IMR-90 (cell line): ENCODE data around the gene MOB2. TPM values are rescaled to one million over a fixed set of nuclear protein-coding genes. Genes with fewer than 3 reads are reported as not detected.

Source experiments
- ATAC-seq: fragments of 200-7000 bp; cut with Tn5 transposase; 2 replicates; pipeline ENCODE4 v1.9.1; 2020; ENCODE audit warnings: low read depth, mild to moderate bottlenecking, moderate library complexity
- BruUV-seq: library from RNA; stranded (reverse); fragments of 400-500 nt; replicated peaks from 2 replicates; lab custom pipeline; 2021; lab: Mats Ljungman, UMichigan
- CTCF ChIA-PET: fragments of 300-600 bp; formaldehyde crosslinking; extraction: SDS; loops from one replicate; lab custom pipeline; 2021; ENCODE audit warnings: antibody characterized with exemption; lab: Yijun Ruan, JAX
- POLR2A ChIA-PET: fragments of 300-600 bp; sonication (Branson Sonifier 250); formaldehyde crosslinking; loops from one replicate; lab custom pipeline; 2022; ENCODE audit warnings: antibody characterized with exemption; ENCODE audit not compliant: unreplicated experiment; lab: Charles Lee
- DNase-seq: peaks from one replicate; pipeline ENCODE4 v3.0.0; 2013
- H2AFZ ChIP-seq: replicated peaks from 2 replicates; pipeline ENCODE3; 2013; ENCODE audit warnings: low read length, mild to moderate bottlenecking; ENCODE audit not compliant: poor library complexity
- H2AK5ac ChIP-seq: 2 replicates; pipeline ENCODE4 v1.6.1; 2013; ENCODE audit warnings: low read depth, low read length, inconsistent platforms
- H2AK9ac ChIP-seq: replicated peaks from 2 replicates; pipeline ENCODE3; 2013; ENCODE audit warnings: mild to moderate bottlenecking, low read depth, low read length, moderate library complexity; ENCODE audit not compliant: poor library complexity
- H2BK120ac ChIP-seq: 2 replicates; pipeline ENCODE4 v1.6.1; 2013; ENCODE audit warnings: low read depth, low read length, inconsistent platforms
- H2BK15ac ChIP-seq: 3 replicates; pipeline ENCODE4 v1.6.1; 2013; ENCODE audit warnings: low read depth, low read length, inconsistent platforms
- H2BK20ac ChIP-seq: 2 replicates; pipeline ENCODE4 v1.6.1; 2013; ENCODE audit warnings: low read depth, mild to moderate bottlenecking, inconsistent platforms, low read length, moderate library complexity
- H2BK5ac ChIP-seq: 2 replicates; pipeline ENCODE4 v1.6.1; 2013; ENCODE audit warnings: mild to moderate bottlenecking, low read depth, low read length, inconsistent platforms; ENCODE audit not compliant: poor library complexity, severe bottlenecking
- H3K14ac ChIP-seq: replicated peaks from 2 replicates; pipeline ENCODE4 v1.6.1; 2013; ENCODE audit warnings: low read depth, low read length, inconsistent platforms
- H3K18ac ChIP-seq: 2 replicates; pipeline ENCODE4 v1.6.1; 2013; ENCODE audit warnings: low read depth, low read length, control low read depth
- H3K23ac ChIP-seq: 2 replicates; pipeline ENCODE4 v1.6.1; 2013; ENCODE audit warnings: low read depth, low read length, inconsistent platforms
- H3K27ac ChIP-seq: 2 replicates; pipeline ENCODE4 v1.5.1; 2013; ENCODE audit warnings: mild to moderate bottlenecking, control low read depth, low read length; ENCODE audit not compliant: insufficient read depth
- H3K27me3 ChIP-seq: 2 replicates; pipeline ENCODE4 v1.6.1; 2013; ENCODE audit warnings: low read length; ENCODE audit not compliant: control insufficient read depth, insufficient read depth
- H3K36me3 ChIP-seq: 2 replicates; pipeline ENCODE4 v1.6.1; 2013; ENCODE audit warnings: low read length, mixed read lengths; ENCODE audit not compliant: control insufficient read depth, insufficient read depth
- H3K4ac ChIP-seq: 2 replicates; pipeline ENCODE4 v1.6.1; 2013; ENCODE audit warnings: low read depth, low read length, inconsistent platforms
- H3K4me1 ChIP-seq: 2 replicates; pipeline ENCODE4 v1.6.1; 2013; ENCODE audit warnings: low read length, mixed read lengths; ENCODE audit not compliant: control insufficient read depth, insufficient read depth
- H3K4me2 ChIP-seq: 2 replicates; pipeline ENCODE4 v1.6.1; 2013; ENCODE audit warnings: low read depth, mild to moderate bottlenecking, control low read depth, low read length, moderate library complexity
- H3K4me3 ChIP-seq: 2 replicates; pipeline ENCODE4 v1.5.1; 2013; ENCODE audit warnings: low read depth, mild to moderate bottlenecking, control low read depth, low read length, moderate library complexity; ENCODE audit not compliant: insufficient read depth
- H3K56ac ChIP-seq: 2 replicates; pipeline ENCODE4 v1.6.1; 2013; ENCODE audit warnings: low read length, inconsistent platforms; ENCODE audit not compliant: insufficient read depth; ENCODE audit errors: extremely low read depth
- H3K79me1 ChIP-seq, 2 experiments: 2 replicates each; pipeline ENCODE4 v1.6.1; 2013; ENCODE audit warnings: low read length in 2 of 2, inconsistent platforms in 1 of 2, low read depth in 1 of 2
- H3K9ac ChIP-seq: 2 replicates; pipeline ENCODE4 v1.6.1; 2013; ENCODE audit warnings: low read depth, low read length, control low read depth
- H3K9me1 ChIP-seq: 2 replicates; pipeline ENCODE4 v1.6.1; 2013; ENCODE audit warnings: low read length, inconsistent platforms; ENCODE audit not compliant: insufficient read depth
- H3K9me3 ChIP-seq: 2 replicates; pipeline ENCODE4 v1.6.1; 2013; ENCODE audit warnings: low read length; ENCODE audit not compliant: control insufficient read depth, insufficient read depth
- H4K20me1 ChIP-seq: 2 replicates; pipeline ENCODE4 v1.6.1; 2013; ENCODE audit warnings: low read length, inconsistent platforms; ENCODE audit not compliant: insufficient read depth
- H4K5ac ChIP-seq: 2 replicates; pipeline ENCODE4 v1.6.1; 2013; ENCODE audit warnings: mild to moderate bottlenecking, low read depth, low read length, control low read depth
- H4K8ac ChIP-seq, 2 experiments: 2 replicates each; pipeline ENCODE4 v1.6.1; 2013; ENCODE audit warnings: low read depth in 2 of 2, low read length in 2 of 2, control low read depth in 1 of 2, inconsistent platforms in 1 of 2
- H4K91ac ChIP-seq: 2 replicates; pipeline ENCODE4 v1.6.1; 2013; ENCODE audit warnings: low read depth, low read length, inconsistent platforms; ENCODE audit not compliant: insufficient read depth
- MAZ ChIP-seq: IDR thresholded peaks from 2 replicates; pipeline ENCODE4 v1.6.1; 2012; ENCODE audit warnings: low read depth, mild to moderate bottlenecking, low read length, improper control_type of control experiment, moderate library complexity, borderline replicate concordance
- MXI1 ChIP-seq: IDR thresholded peaks from 2 replicates; pipeline ENCODE4 v1.6.1; 2012; ENCODE audit warnings: low read depth, mild to moderate bottlenecking, low read length, moderate library complexity, borderline replicate concordance
- NFE2L2 ChIP-seq: fragments of 150-350 bp; IDR thresholded peaks from 2 replicates; pipeline ENCODE4 v1.6.1; 2016; ENCODE audit warnings: low read depth, mild to moderate bottlenecking, low read length
- RAD21 ChIP-seq: IDR thresholded peaks from 2 replicates; pipeline ENCODE4 v1.6.1; 2012; ENCODE audit warnings: low read length, improper control_type of control experiment
- RCOR1 ChIP-seq: IDR thresholded peaks from 2 replicates; pipeline ENCODE4 v1.6.1; 2012; ENCODE audit warnings: mild to moderate bottlenecking, low read length, improper control_type of control experiment; ENCODE audit not compliant: insufficient replicate concordance
- RFX5 ChIP-seq: IDR thresholded peaks from 2 replicates; pipeline ENCODE4 v1.8.0; 2012; ENCODE audit warnings: low read depth, mild to moderate bottlenecking, low read length, moderate library complexity
- SMC3 ChIP-seq: fragments of 150-350 bp; IDR thresholded peaks from 2 replicates; pipeline ENCODE4 v1.6.1; 2016; ENCODE audit warnings: low read depth, mild to moderate bottlenecking, antibody characterized with exemption, low read length, moderate library complexity
- WGBS, 2 experiments: methylation state at CpG; one replicate each; pipeline versions ENCODE4 v1.1.5 to v1.1.7; 2013; ENCODE audit warnings: missing lambda C conversion rate in 2 of 2; ENCODE audit not compliant: insufficient read length in 1 of 2; ENCODE audit errors: extremely low coverage in 2 of 2; 5-methylcytosine and 5-hydroxymethylcytosine counted together
- dilution Hi-C: fragments of 300-500 bp; cut with HindIII; formaldehyde crosslinking; loops from one replicate; pipeline ENCODE4 v1.14.3; 2018; ENCODE audit warnings: low sequenced_read_pairs; ENCODE audit not compliant: unreplicated experiment
- in situ Hi-C: fragments of 300-500 bp; cut with MboI; formaldehyde crosslinking; loops from 3 replicates; pipeline ENCODE4 v1.14.3; 2019; ENCODE audit warnings: low sequenced_read_pairs, inconsistent platforms, mixed read lengths
- intact Hi-C: fragments of 100-400 bp; cut with micrococcal nuclease; formaldehyde crosslinking; loops from 2 replicates; pipeline ENCODE4 v1.10.0; 2022
- polyA plus RNA-seq, 3 experiments: library from polyadenylated mRNA; depleted of rRNA; stranded (reverse); fragments of >200 nt; gene quantifications; 2 replicates each; pipeline ENCODE4 v1.2.3, GENCODE V29; 2012; ENCODE audit warnings: low replicate concordance in 1 of 3
- total RNA-seq: library from RNA; depleted of rRNA; stranded (reverse); fragments of >200 nt; gene quantifications from 2 replicates; pipeline ENCODE4 v1.2.3, GENCODE V29; 2012

Gene MOB2
- total and polyA plus RNA-seq, 2 of the 4 experiments (the other 2 are of a cell fraction), result 23.7 to 36.2 TPM

GRCh38 chr11:1481483-1481825 is 5.1 kb downstream of the MOB2 start:
- Histone ChIP-seq H3K4ac (no peak overlapping the region), H2AFZ (no peak overlapping the region), H4K91ac (no peak overlapping the region), H2AK9ac (no peak overlapping the region), H3K9me1 (peaks cover 3% of the 10 kb centered on the region; the same call in 1 of the 2 replicates), H3K36me3 (peaks cover 24% of the 10 kb centered on the region), H3K9ac (no peak overlapping the region), H4K8ac (no peak overlapping the region), H2BK15ac (no peak overlapping the region), H3K56ac (no peak overlapping the region), H2BK20ac (no peak overlapping the region), H2BK5ac (no peak overlapping the region), H2BK120ac (no peak overlapping the region), H3K4me1 (peaks cover 4% of the 10 kb centered on the region; the same call in 1 of the 2 replicates), H3K18ac (no peak overlapping the region; the same call in 1 of the 2 replicates), H3K27ac (peak overlapping the region; percentile 47; the same call in 1 of the 2 replicates), H3K9me3 (no peaks in the 10 kb centered on the region), H4K20me1 (peaks cover 59% of the 10 kb centered on the region), H3K4me3 (no peak overlapping the region), H3K23ac (no peak overlapping the region), H3K4me2 (no peak overlapping the region), H4K5ac (no peak overlapping the region; the same call in 1 of the 2 replicates), H3K79me1 (peaks cover 9 to 38% of the 10 kb centered on the region in 2 experiments; a peak in 3 of 4 replicates), H3K14ac (no peak overlapping the region), H2AK5ac (no peak overlapping the region), H3K27me3 (no peaks in the 10 kb centered on the region)
- ChIA-PET POLR2A (no interaction called here), CTCF (no interaction called here)
- intact Hi-C loops, result no loop called here
- dilution Hi-C loops, result no loop called here
- peak; percentile 76 for ATAC-seq
- WGBS, 2 experiments, result no CpG with 5 or more reads among the region's 2 CpGs
- TF ChIP-seq RAD21 (no peak), RFX5 (no peak), SMC3 (no peak), RCOR1 (no peak), MAZ (no peak), NFE2L2 (no peak), MXI1 (no peak)
- no TSS peak for BruUV-seq
- no peak for DNase-seq
- in situ Hi-C loops, result no loop called here
